Activated CD4-positive, alpha-beta T cell treated with anti-CD3 and anti-CD28 coated beads, Interleukin-10, Interleukin-2, amounts not matched to agents 100 ng/mL and 50 ng/mL, durations not matched to agents 16 hours and 8 hours (primary cell): ENCODE data around the gene MKRN3.
"Not testable (repeated sequence)": the region's sequence is repeated elsewhere in the genome, so short reads cannot be mapped to it uniquely, and the experiment has no call there.

Source experiments
- DNase-seq: peaks from one replicate; pipeline ENCODE4 v3.0.0-alpha.2; 2020

MKRN3 gene

GRCh38 chr15:23594252-23594770 lies 28.8 kb downstream of the MKRN3 start:
- no peak for DNase-seq

DNA sequence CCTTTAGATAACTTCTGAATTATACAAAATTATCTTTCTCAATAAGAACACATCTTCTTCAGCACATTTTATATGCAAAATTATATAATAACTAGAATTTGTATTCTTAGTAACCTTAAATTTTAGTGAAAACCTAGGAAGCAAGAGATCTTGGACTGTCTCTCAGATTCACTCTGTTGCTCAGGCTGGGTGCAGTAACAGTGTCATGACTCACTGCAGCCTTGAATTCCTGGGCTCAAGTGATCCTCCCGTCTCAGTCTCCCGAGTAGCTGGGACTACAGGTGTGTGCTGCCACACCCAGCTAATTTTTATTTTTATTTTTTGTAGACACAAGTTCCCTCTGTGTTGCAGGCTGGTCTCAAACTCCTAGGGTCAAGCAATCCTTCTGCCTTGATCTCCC lies 29.9 kb downstream of the MKRN3 start:
- no peak for DNase-seq

DNA sequence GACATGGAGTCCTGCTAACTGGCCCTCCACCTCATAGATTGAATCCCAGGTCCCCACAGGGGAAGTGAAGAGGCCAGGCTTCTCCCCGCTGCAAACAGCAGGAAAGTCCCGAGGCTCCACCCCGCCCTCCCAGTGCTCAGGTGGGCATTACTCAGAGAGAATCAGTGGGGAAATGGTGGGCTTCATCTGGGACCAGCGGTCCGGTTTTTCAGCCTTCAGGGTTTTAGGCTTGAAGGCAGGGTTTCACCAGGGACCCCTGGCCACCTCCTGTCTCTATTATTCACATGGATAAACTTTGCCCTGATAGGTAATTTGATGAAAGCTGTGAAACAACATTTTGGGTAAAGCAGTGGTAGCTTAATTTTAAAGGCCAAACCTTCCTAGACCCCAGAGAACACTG lies 31.3 kb downstream of the MKRN3 start:
- DNase-seq = no peak

- DNase-seq = not testable (repeated sequence)
Observed at GRCh38 chr15:23597278-23597677, 31.8 kb downstream of the MKRN3 start.

DNA sequence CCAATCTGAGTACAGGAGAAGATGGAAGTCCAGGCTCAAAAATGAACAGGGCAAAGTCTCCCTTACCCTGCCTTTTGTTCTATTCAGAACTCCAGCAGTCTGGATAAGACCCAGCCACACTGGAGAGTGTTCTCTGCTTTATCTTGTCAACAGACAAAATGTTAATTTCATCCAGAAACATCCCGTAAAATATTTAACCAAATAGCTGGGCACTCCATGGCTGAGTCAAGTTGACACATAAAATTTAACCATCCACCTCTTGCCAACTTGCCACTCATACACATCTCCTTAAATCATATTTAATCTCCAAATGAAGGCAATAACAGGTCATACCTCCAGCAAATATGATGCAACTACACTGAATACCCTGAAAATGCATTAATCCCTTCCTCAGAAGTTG lies 33.6 kb downstream of the MKRN3 start:
- DNase-seq = no peak

- DNase-seq = no peak
Observed at GRCh38 chr15:23602124-23602523, 36.6 kb downstream of the MKRN3 start.

- DNase-seq = no peak
Observed at GRCh38 chr15:23606226-23606625, 40.8 kb downstream of the MKRN3 start.

- no peak for DNase-seq
Observed at GRCh38 chr15:23616536-23616935, 51.1 kb downstream of the MKRN3 start.
